Effector CD8-positive, alpha-beta T cell (primary cell): ENCODE data around the gene MAFB.
"Not testable (repeated sequence)": the region's sequence is repeated elsewhere in the genome, so short reads cannot be mapped to it uniquely, and the experiment has no call there.

Source experiments
- DNase-seq: peaks from one replicate; lab custom pipeline; 2025; lab: John Stamatoyannopoulos, UW
- total RNA-seq, 4 experiments: gene quantifications; one replicate each; lab custom pipeline; 2026; lab: John Stamatoyannopoulos, UW

MAFB gene
- total RNA-seq = 0.18 to 0.62 (median 0.54) reads per million in 4 experiments

DNA sequence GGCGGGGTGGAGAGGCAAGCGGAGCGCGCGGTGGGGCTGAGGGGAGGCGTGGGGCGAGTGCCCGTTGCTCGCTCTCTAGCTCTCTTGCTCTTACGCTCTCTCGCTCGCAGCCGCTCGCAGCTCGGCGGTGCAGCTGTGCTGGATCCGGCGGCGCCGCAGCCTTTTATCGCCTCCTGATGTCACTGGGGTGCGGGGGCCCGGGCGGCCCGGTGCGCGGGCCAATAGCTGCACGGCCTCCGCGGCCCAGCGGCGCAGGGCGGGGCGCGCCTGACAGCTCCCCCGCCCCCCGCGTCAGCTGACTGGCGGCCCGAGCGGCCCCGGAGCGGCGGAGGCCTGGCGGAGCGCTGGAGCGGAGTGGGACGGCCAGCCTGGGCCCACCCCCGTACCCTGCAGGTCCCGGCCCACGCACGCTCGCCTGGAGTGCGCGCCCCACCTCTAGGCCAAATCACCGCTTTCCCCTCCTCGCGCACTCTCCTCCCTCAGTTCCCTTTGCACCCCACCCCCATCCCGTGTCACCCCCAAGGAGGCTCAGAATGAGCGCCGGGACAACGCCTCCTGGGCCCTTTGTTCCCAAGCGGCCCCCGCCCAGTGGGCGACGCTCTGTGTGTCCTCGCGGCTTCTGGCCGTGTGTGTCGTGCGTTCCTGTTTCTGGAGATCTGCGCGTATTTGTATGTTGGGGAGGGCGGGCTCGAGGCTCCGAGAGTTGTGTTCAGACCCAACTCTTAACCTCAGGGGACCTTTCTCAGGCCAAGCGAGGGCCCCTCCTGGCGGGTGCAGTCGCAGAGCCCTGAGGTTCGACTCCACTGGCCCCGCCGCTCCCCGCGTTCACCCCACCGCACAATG lies at the start of gene MAFB:
Gene MAFB (minus strand): TSS at position 137 of the 843 bp plus-strand sequence. CDS start 386 bp downstream, outside the sequence.
- no peak for DNase-seq

DNA sequence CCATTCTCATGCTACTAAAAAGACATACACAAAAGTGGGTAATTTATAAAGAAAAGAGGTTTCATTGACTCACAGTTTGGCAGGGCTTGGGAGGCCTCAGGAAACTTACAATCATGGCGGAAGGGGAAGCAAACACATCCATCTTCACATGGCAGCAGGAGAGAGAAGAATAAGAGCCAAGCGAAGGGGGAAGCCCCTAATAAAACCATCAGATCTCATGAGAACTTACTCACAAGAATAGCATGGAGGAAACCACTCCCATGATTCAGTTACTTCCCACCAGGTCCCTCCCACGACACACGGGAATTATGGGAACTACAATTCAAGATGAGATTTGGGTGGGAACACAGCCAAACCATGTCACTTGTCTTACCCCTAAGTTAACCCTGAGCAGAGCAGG lies 47.4 kb upstream of the MAFB start:
- not testable (repeated sequence) for DNase-seq

DNA sequence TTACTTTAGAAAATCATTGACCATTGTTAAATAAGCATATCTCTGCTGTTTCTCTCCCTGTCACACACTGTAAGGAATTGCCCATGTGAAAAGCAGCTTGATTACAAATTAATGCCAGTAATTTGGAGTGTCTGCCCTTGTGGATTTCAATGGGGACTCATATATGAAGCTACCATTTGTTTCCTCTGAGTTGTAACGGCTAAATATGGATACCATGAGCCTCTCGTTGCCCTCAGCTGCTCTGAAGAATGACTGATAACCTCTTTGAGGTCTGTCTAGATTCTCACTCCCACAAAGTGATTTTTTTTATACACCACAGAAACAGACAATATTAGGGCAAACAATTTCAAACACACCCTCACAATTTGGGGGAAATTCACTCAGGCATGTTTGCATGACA lies 40.0 kb upstream of the MAFB start:
- DNase-seq = no peak

DNA sequence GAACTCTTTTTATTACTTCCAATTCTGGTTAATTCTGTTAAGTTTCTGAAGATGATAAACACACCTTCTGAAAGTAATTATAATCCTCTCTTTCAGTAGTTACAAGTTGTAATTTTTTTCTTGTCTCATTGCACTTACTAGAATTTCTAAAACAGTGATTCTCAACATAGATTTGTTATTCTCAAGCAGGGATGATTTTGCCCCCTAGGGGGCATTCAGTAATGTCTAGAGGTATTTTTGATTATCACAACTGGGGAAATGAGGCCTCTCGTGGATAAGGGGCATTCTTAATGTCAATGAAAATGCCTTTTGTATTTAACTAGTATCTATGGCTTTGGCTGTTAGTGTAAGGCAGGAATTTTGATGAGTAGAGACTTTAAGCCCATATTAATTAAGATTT lies 39.4 kb upstream of the MAFB start:
- no peak for DNase-seq

DNA sequence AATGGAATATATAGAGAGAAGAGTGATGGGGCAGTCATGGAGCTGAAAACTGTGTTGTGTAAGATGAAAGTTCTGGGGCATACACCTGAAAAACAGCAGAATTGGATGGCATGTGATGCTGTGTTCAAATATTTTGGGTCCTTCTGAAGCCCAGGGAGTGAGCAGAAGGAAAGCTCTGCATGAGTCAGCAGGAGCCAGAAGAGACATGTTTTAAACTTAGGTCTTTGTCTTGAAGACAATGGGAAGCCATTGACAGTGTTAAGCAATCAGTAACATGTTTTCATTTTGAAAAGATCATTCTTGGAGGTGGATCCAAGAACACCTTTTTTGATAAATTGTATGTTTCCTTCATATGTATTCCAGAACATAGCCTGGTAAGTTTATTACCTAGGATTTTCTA lies 38.9 kb upstream of the MAFB start:
- no peak for DNase-seq

DNA sequence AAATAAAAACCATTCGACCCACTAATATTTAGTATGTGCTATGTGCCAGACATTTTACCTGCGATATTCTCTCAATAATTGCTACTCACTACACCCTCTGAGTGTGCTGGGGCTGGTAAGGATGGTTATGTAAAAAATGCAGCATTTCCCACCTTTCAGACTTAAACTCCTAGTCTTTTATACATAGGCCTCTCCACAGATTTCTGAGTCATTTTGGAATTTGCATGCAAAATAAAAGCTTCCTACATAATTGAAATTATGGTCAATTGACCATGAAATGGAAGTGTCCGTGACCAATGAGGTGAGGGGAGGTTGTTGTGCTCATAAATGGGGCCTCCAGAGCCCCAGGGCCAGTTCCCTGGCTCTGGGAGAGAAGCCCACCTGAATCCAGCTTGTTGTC lies 37.7 kb upstream of the MAFB start:
- DNase-seq = no peak

GRCh38 chr20:40724566-40724965 lies 35.5 kb upstream of the MAFB start:
- DNase-seq = no peak

GRCh38 chr20:40720826-40721225 lies 31.8 kb upstream of the MAFB start:
- no peak for DNase-seq

DNA sequence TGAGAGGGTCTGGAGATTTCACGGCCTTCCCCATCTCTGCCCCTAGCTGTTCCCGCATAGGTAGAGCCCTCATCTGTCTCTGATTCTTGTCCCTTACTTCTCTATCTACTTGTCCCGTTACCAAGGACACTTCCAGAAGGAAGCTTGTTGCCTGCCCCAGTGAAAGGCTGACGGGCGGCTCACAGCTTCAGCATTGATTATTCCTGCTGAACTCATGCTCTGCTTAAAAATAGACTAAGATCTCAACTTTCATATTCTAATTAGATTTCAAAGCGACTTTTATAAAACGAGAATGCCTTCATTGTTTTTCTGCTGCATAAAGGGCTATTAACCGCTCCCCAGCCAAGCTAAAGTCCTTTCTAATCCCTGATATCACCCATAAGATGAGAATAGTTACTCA lies 31.1 kb upstream of the MAFB start:
- DNase-seq = no peak

DNA sequence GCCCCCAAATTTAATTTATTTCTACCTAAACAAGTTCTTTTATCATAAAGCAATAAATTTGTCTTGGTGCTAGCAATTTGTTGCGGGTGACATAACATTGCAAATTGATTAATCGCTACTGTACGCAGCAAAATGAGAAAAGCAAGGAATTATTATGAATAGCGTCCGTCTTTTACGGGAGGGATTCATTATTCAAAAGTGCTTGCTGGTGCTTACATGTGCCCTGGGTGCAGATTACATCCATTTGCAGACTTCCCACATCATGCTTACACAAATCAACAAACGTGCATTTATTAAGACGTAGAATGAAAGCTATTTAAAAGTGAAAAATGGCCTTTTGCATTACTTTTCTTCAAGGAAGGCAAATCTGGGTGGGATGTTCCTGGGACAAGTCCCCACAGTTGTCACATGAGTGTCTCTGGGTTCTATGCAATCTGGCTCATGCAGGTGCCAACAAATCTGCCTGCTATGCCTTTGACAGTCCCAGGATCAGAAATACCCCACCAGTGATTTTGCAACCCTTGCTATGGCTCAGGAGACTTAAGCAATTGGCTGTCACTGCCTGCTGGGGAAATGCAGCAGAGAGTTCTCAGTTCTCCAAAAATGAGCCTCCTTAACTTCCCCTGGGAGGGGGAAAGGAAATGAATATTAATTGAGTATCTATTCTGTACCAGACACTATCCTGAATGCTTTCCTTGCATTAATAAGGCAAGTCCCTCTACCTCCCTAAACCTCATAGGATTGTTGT lies 30.1 kb upstream of the MAFB start:
- DNase-seq = no peak

DNA sequence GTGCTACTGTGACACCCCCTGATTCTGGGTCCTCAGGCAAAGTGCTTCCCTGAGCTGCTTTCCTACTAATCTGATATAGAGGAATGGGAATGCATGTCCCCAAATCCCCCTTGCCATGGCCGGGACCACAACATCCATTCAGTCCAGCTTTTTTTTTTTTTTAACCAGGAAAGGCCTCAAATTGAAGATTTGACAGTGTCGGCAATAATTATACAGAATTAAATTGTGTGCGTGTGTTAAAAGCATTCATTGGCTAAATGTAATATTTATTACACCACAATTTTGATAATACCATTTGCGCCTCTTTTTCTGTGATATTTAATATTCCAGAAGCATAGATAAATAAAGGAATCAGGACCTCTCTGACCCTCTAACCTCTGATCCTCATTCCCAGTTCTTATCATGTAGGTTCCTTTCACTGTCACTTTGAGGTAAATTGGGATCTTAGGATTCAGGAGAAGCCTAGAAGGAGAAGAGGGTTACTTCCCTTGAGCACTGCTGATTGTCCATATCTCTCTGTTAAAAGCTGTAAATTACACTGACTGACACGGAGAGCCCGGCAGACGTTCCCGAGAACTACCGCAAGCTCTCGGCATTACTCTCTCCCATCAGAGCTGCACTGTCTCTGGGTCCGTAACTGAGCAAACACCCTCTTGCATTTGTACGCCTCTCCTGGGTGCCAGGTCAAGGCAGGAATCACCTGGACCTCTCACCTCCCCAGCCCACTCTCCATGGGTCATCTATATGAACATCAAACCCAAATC lies 29.4 kb upstream of the MAFB start:
- no peak for DNase-seq

DNA sequence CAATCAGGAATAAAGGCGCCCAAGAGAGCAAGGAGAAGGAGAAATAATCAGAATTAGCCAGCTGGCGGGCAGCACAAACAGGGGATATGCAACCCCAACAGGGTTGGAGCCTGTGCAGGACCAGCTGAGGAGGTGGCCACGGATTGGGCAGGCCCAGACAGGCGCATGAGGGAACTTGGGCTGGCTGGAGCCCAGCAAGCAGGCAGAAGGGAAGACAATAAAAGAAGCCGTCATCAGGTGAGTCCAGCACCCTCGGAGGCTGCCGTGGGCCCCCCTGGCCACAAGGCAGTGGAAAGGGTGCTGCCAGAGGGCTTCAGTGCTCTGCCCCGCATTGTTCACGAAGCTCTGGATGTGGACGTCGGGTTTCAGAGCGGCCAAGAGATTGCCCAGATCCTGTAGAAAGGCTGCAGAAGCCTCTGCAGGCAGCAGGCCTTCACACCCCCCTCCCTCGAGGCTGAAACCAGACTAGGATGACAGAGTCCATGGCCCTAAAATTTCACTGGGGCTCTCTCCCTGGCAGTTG lies 28.4 kb upstream of the MAFB start:
- no peak for DNase-seq

GRCh38 chr20:40715491-40715890 lies 26.5 kb upstream of the MAFB start:
- DNase-seq = no peak

GRCh38 chr20:40714916-40715315 lies 25.9 kb upstream of the MAFB start:
- DNase-seq = no peak

DNA sequence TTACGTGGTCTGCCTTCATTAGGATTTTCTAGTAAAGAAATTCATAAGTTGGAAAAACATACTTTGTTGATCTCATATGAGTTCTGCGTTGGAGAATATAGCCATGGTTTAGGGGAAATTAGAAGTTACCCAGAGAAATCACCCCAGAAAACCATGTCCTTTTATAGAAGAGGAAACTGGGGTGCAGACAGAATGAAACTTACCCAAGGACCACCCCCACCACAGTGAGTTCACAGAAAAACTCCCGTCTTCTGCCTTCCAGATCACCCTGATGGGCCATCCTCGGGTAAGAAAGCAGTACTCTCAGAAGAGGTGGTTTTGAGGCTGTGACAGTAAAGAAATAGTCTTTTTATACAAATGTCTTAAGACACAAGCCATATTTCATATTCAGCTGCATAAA lies 25.1 kb upstream of the MAFB start:
- DNase-seq = no peak

GRCh38 chr20:40713508-40713907 lies 24.5 kb upstream of the MAFB start:
- no peak for DNase-seq

- DNase-seq = no peak
These were observed 22.0 kb upstream of the MAFB start for GRCh38 chr20:40711079-40711478.

GRCh38 chr20:40710603-40711002 lies 21.6 kb upstream of the MAFB start:
- no peak for DNase-seq

DNA sequence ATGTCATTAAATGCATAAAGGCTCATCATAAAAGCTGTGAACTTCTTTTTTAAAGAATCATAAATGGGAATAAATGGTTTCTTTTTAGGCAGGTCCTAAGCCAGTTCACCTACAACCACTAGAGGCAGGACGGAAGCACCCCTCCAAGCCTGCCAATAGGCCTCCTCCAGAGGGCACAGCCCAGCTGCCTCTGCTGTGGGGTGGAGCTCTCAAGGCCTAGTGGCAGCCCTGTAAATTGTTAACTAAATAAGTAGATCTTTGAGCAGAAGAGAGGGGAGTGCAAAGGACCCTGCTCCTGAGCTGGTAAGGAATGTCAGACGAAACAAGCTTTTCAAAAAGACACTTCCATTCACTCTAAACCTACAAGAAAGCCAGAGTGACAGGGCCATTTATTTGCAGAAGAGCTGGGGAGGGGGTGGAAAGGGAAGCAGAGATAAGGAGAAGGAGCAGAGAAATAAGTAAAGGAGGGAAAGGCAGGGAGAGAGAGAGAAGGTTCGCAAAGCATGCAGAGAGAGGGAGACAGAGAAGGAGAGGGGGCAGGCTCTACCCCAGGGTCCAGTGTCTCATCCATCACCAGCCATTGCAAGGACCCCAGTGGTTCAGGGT lies 18.0 kb upstream of the MAFB start:
- DNase-seq = no peak

GRCh38 chr20:40705413-40705812 lies 16.4 kb upstream of the MAFB start:
- DNase-seq = no peak

DNA sequence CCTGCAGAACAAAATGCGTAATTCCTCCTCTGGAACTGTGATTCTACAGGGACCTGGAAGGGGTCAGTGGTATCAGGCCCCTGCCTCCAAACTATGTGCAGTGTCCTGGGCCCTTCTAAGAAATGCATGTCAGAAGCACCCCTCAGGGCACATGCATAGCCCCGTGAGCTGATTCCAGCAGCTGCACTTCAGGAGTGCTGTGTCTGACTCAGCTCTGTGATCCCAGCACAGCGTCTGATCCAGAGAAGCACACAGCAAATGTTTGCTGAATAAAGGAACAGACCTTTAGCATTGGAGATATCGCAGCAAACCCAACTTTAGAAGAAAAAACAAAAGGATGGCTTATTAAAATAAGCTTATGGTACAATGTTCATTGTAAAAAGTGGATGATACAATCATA lies 15.8 kb upstream of the MAFB start:
- DNase-seq = no peak
